ENCODE measurements around the gene GRID1.

The GRID1 gene

DNA sequence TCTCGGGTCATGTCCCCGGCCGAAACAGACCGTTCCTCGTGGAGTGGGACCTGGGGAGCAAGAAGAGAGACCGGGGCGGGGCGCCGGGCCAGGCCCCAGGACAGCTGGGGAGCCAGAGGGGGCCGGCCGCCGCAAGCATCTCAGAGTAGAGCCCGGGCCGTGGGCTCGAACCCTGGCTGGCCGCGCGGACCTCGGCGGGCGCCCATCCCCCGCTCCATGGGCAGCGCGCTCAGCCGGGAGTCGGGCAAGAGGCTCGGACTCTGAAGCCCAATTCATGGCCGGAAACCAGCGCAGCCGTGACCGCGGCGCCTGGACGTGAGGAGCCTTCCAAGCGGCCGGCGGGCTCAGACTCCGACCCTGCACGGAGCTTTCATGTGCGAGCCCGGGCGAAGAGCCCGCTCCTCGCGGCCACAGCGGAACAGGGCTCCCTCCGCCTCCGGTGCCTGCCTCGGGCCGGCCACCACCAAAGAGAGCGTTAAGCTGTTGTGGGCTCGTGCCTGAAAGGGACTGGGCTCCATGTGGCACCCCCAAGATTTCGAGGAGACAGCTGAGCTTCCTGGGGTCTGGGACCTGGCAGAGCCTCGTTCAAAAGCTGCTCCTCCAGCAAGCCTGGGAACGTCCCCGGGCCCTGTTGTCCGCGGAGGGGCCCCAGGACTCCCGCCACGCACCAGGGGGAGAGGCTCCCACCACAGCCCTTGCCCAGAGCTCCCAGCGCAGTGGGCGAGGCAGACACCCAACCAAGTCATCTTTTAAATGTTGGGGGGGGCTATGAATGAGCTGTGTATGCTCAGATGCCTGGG, 757 bp upstream of the GRID1 start:
- Histone ChIP-seq H3K36me3 (ENCODE audit: insufficient read depth, insufficient read length, low read length) (no peaks in the 10 kb centered on the region), H3K4me1 (ENCODE audit: insufficient read depth, insufficient read length) (peaks cover 10% of the 10 kb centered on the region), H3K9ac (ENCODE audit: insufficient read length, low read depth) (peak overlapping the region; percentile 57), H3K9me3 (ENCODE audit: insufficient read depth, low read length) (no peaks in the 10 kb centered on the region), H3K27me3 (ENCODE audit: insufficient read depth, insufficient read length) (peaks cover 74% of the 10 kb centered on the region), H3K4me3 (ENCODE audit: insufficient read length, low read depth) (peak overlapping the region; percentile 34)
- TF ChIP-seq ZNF274 (IDR thresholded peaks at IDR 0.05; ENCODE audit: low read depth, low read length) (no peak), YY1 (IDR thresholded peaks at IDR 0.05; ENCODE audit: insufficient read depth, insufficient read length) (no peak), SUZ12 (IDR thresholded peaks at IDR 0.05; ENCODE audit: extremely low read depth, insufficient read depth, insufficient read length) (no peak)
- no peak for DNase-seq (ENCODE audit: low read depth, low spot score)

DNA sequence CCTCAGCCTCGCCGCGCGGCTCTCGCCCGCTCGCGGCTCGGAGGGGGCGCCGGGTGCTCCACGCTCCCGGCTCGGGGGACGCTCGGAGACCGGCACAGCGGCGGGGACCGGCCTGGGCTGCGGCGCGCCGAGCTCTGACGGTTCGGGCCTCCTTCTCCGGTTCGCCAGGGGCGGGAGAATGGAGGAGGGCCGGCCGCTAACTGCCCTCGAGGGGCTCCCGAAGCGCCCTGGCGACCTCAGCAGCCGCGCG, 232 bp upstream of the GRID1 start:
- peak overlapping the region; percentile 57 for H3K9ac ChIP-seq (ENCODE audit: insufficient read length, low read depth)
- TF ChIP-seq YY1 (IDR thresholded peaks at IDR 0.05; ENCODE audit: insufficient read depth, insufficient read length): no peak
- TF ChIP-seq ZNF274 (IDR thresholded peaks at IDR 0.05; ENCODE audit: low read depth, low read length): no peak
- TF ChIP-seq SUZ12 (IDR thresholded peaks at IDR 0.05; ENCODE audit: extremely low read depth, insufficient read depth, insufficient read length): no peak
- no peaks in the 10 kb centered on the region for H3K9me3 ChIP-seq (ENCODE audit: insufficient read depth, low read length)
- peak overlapping the region; percentile 34 for H3K4me3 ChIP-seq (ENCODE audit: insufficient read length, low read depth)
- no peak for DNase-seq (ENCODE audit: low read depth, low spot score)
- H3K27me3 ChIP-seq (ENCODE audit: insufficient read depth, insufficient read length): peaks cover 80% of the 10 kb centered on the region
- H3K4me1 ChIP-seq (ENCODE audit: insufficient read depth, insufficient read length): peaks cover 10% of the 10 kb centered on the region
- H3K36me3 ChIP-seq (ENCODE audit: insufficient read depth, insufficient read length, low read length): no peaks in the 10 kb centered on the region

GRCh38 chr10:86365346-86366032, 1.1 kb downstream of the GRID1 start:
- DNase-seq (ENCODE audit: low read depth, low spot score): no peak
- peak overlapping the region; percentile 36 for H3K9ac ChIP-seq (ENCODE audit: insufficient read length, low read depth)
- TF ChIP-seq ZNF274 (IDR thresholded peaks at IDR 0.05; ENCODE audit: low read depth, low read length): no peak
- TF ChIP-seq YY1 (IDR thresholded peaks at IDR 0.05; ENCODE audit: insufficient read depth, insufficient read length): no peak
- peak; percentile 43 for TF ChIP-seq SUZ12 (IDR thresholded peaks at IDR 0.05; ENCODE audit: extremely low read depth, insufficient read depth, insufficient read length)
- H3K4me1 ChIP-seq (ENCODE audit: insufficient read depth, insufficient read length): peaks cover 10% of the 10 kb centered on the region
- peak overlapping the region; percentile 21 for H3K4me3 ChIP-seq (ENCODE audit: insufficient read length, low read depth)
- H3K36me3 ChIP-seq (ENCODE audit: insufficient read depth, insufficient read length, low read length): no peaks in the 10 kb centered on the region
- H3K27me3 ChIP-seq (ENCODE audit: insufficient read depth, insufficient read length): peaks cover 82% of the 10 kb centered on the region
- no peaks in the 10 kb centered on the region for H3K9me3 ChIP-seq (ENCODE audit: insufficient read depth, low read length)

DNA sequence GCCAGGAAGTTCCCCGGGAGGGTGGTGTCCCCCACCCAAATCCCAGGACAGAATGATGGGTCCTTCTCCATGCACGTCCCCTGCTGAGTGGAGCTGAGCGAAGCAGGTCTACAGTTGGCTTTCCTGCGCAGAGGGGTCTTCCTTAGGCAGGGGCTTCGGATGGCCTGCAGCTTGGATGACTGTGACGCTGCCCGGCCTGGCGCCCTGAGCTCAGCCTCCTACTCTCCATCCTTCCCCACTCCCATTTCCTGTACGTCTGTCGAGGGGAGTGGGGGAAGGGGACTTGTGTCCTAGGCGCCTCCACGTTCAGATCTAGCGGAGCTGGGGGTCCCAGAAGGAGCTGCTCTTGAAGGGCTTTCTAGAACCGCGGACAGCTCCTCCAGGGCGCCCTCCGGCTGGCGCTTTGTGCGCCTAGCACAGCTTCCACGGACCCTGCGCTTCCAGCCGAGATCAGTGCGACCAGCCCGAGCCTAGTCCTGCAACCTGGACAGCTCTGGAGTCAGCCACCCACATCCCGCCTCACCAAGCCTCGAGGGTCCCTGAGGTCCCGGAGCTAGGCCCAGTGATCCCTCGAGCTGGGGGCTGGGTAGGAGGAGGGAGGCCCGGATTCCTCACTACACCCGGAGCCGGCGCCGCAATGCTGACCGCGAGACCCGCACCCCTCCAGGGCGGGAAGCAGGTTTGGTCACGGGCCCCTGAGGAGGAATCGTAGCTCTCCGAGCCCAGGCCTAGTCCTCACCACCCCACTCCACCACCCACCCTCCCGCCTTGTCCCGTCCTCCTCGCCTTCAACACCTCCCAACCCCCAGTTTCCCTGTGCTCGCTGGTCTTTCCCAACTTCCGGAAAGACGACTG, 1.9 kb downstream of the GRID1 start:
- no peak overlapping the region for H3K9ac ChIP-seq (ENCODE audit: insufficient read length, low read depth)
- H3K9me3 ChIP-seq (ENCODE audit: insufficient read depth, low read length): no peaks in the 10 kb centered on the region
- no peaks in the 10 kb centered on the region for H3K36me3 ChIP-seq (ENCODE audit: insufficient read depth, insufficient read length, low read length)
- peaks cover 10% of the 10 kb centered on the region for H3K4me1 ChIP-seq (ENCODE audit: insufficient read depth, insufficient read length)
- TF ChIP-seq SUZ12 (IDR thresholded peaks at IDR 0.05; ENCODE audit: extremely low read depth, insufficient read depth, insufficient read length) (no peak), ZNF274 (IDR thresholded peaks at IDR 0.05; ENCODE audit: low read depth, low read length) (no peak), YY1 (IDR thresholded peaks at IDR 0.05; ENCODE audit: insufficient read depth, insufficient read length) (no peak)
- peaks cover 75% of the 10 kb centered on the region for H3K27me3 ChIP-seq (ENCODE audit: insufficient read depth, insufficient read length)
- peak overlapping the region; percentile 21 for H3K4me3 ChIP-seq (ENCODE audit: insufficient read length, low read depth)
- DNase-seq (ENCODE audit: low read depth, low spot score): peak; percentile 52

- H3K9me3 ChIP-seq (ENCODE audit: insufficient read depth, low read length): no peaks in the 10 kb centered on the region
- TF ChIP-seq YY1 (IDR thresholded peaks at IDR 0.05; ENCODE audit: insufficient read depth, insufficient read length) (no peak), SUZ12 (IDR thresholded peaks at IDR 0.05; ENCODE audit: extremely low read depth, insufficient read depth, insufficient read length) (peak; percentile 32), ZNF274 (IDR thresholded peaks at IDR 0.05; ENCODE audit: low read depth, low read length) (no peak)
- H3K4me3 ChIP-seq (ENCODE audit: insufficient read length, low read depth): peak overlapping the region; percentile 23
- H3K9ac ChIP-seq (ENCODE audit: insufficient read length, low read depth): peak overlapping the region; percentile 42
- no peaks in the 10 kb centered on the region for H3K36me3 ChIP-seq (ENCODE audit: insufficient read depth, insufficient read length, low read length)
- H3K27me3 ChIP-seq (ENCODE audit: insufficient read depth, insufficient read length): peaks cover 68% of the 10 kb centered on the region
- no peak for DNase-seq (ENCODE audit: low read depth, low spot score)
- peaks cover 10% of the 10 kb centered on the region for H3K4me1 ChIP-seq (ENCODE audit: insufficient read depth, insufficient read length)
Measured at GRCh38 chr10:86363833-86364490, 2.6 kb downstream of the GRID1 start.

DNA sequence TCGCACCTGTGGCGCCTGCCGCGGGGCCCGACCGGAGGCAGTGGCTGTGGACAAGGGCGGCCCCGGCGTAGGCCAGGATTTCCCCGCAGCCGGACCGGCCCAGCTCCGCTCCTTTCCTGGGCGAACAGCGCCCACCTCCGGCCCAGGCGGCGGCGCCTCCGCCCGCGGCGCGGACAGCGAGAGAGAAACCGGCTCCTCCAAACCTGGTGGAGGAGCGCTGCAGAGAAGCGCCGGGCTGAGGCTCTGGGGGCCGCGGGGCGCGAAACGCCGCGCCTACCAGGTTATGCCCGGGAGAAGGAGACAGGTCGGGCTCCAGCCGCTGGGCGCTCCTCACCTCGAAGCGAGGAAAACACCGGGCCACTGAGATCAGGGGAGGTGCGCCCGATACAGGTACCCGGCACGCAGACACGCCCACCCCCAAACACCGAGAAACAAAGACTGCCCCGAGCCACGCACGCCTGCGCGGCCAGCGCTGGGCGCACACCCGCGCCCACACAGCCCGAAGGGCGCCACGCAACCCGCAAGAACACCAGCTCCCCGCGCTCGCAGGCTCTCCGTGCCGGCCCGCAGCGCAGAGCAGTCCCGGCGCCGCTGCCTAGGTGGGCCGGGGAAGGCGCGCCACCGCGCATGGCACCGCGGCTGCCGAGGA, 3.3 kb downstream of the GRID1 start:
- Histone ChIP-seq H3K27me3 (ENCODE audit: insufficient read depth, insufficient read length) (peaks cover 61% of the 10 kb centered on the region), H3K9ac (ENCODE audit: insufficient read length, low read depth) (peak overlapping the region; percentile 42), H3K9me3 (ENCODE audit: insufficient read depth, low read length) (no peaks in the 10 kb centered on the region), H3K4me1 (ENCODE audit: insufficient read depth, insufficient read length) (peaks cover 10% of the 10 kb centered on the region), H3K36me3 (ENCODE audit: insufficient read depth, insufficient read length, low read length) (no peaks in the 10 kb centered on the region), H3K4me3 (ENCODE audit: insufficient read length, low read depth) (peak overlapping the region; percentile 23)
- DNase-seq (ENCODE audit: low read depth, low spot score): peak; percentile 50
- no peak for TF ChIP-seq YY1 (IDR thresholded peaks at IDR 0.05; ENCODE audit: insufficient read depth, insufficient read length)
